H1 (cell line): ENCODE measurements around the gene MYBPC2. TPM values are rescaled to one million over a fixed set of nuclear protein-coding genes. Genes with fewer than 3 reads are reported as not detected.

Experiments
- CTCF ChIA-PET: fragments of 300-600 bp; sonication (Branson Sonifier 250); formaldehyde crosslinking; loops from one replicate; lab custom pipeline; 2021; ENCODE audit not compliant: partially characterized antibody; lab: Charles Lee
- POLR2A ChIA-PET: fragments of 300-600 bp; sonication (Branson Sonifier 250); formaldehyde crosslinking; loops from one replicate; lab custom pipeline; 2021; ENCODE audit warnings: inconsistent platforms; ENCODE audit not compliant: partially characterized antibody; lab: Charles Lee
- DNase-seq, 2 experiments: peaks; one replicate each; pipeline versions ENCODE4 v3.0.0 to v3.0.0-alpha.2; 2010 to 2022; ENCODE audit warnings: low spot score in 2 of 2, low read depth in 1 of 2, mixed read lengths in 1 of 2
- FAIRE-seq: peaks from 2 replicates; lab custom pipeline; 2011; peaks lifted over from hg19 to GRCh38; lab: Jason Lieb, UNC
- H2AFZ ChIP-seq: 2 replicates; pipeline ENCODE4 v1.8.1; 2012; ENCODE audit warnings: low read length, inconsistent platforms
- H2AK5ac ChIP-seq: 2 replicates; pipeline ENCODE4 v1.6.1; 2013; ENCODE audit warnings: low read depth, low read length
- H2BK120ac ChIP-seq: replicated peaks from 2 replicates; pipeline ENCODE3; 2013; ENCODE audit warnings: low read depth, low read length, inconsistent platforms
- H2BK12ac ChIP-seq: 2 replicates; pipeline ENCODE4 v1.6.1; 2013; ENCODE audit warnings: low read depth, low read length
- H2BK15ac ChIP-seq: 2 replicates; pipeline ENCODE4 v1.6.1; 2013; ENCODE audit warnings: low read length
- H2BK20ac ChIP-seq: 2 replicates; pipeline ENCODE4 v1.6.1; 2013; ENCODE audit warnings: low read length
- H2BK5ac ChIP-seq: 2 replicates; pipeline ENCODE4 v1.6.1; 2013; ENCODE audit warnings: low read depth, low read length
- H3K14ac ChIP-seq: 2 replicates; pipeline ENCODE4 v1.6.1; 2013; ENCODE audit warnings: inconsistent platforms; ENCODE audit not compliant: insufficient read length
- H3K18ac ChIP-seq: 2 replicates; pipeline ENCODE4 v1.6.1; 2013; ENCODE audit warnings: low read length; ENCODE audit errors: extremely low read depth
- H3K23ac ChIP-seq: 2 replicates; pipeline ENCODE4 v1.6.1; 2013; ENCODE audit warnings: inconsistent platforms; ENCODE audit not compliant: insufficient read length
- H3K23me2 ChIP-seq: 2 replicates; pipeline ENCODE4 v1.6.1; 2013; ENCODE audit warnings: low read depth, low read length
- H3K27ac ChIP-seq: 2 replicates; pipeline ENCODE4 v1.6.1; 2011; ENCODE audit warnings: low read depth, low read length, inconsistent platforms
- H3K27me3 ChIP-seq, 4 experiments: replicated peaks in 1 of 4; 1 replicate in 1 of 4; 2 replicates in 3 of 4; pipeline versions ENCODE4 v1.6.1 to v1.8.1; 2011 to 2013; ENCODE audit warnings: low read length in 3 of 4, mild to moderate bottlenecking in 3 of 4, inconsistent platforms in 2 of 4, mixed read lengths in 2 of 4, moderate library complexity in 1 of 4; ENCODE audit not compliant: control insufficient read depth in 3 of 4, insufficient read depth in 3 of 4; ENCODE audit errors: extremely low read depth in 1 of 4
- H3K36me3 ChIP-seq, 4 experiments: 2 replicates each; pipeline versions ENCODE4 v1.6.1 to v1.8.1; 2011 to 2013; ENCODE audit warnings: mild to moderate bottlenecking in 4 of 4, low read length in 3 of 4, moderate library complexity in 2 of 4, control low read depth in 1 of 4, inconsistent platforms in 1 of 4; ENCODE audit not compliant: insufficient read depth in 4 of 4, control insufficient read depth in 2 of 4
- H3K4ac ChIP-seq: replicated peaks from 2 replicates; pipeline ENCODE3; 2013; ENCODE audit warnings: low read length, low read depth, mixed read lengths, inconsistent platforms; ENCODE audit not compliant: insufficient read length
- H3K4me1 ChIP-seq, 4 experiments: replicated peaks in 1 of 4; 1 replicate in 1 of 4; 2 replicates in 3 of 4; pipeline versions ENCODE4 v1.6.1 to v1.8.1; 2011 to 2013; ENCODE audit warnings: low read length in 3 of 4, inconsistent platforms in 2 of 4, mixed read lengths in 1 of 4; ENCODE audit not compliant: insufficient read depth in 4 of 4, control insufficient read depth in 3 of 4
- H3K4me2 ChIP-seq, 2 experiments: 2 replicates each; pipeline versions ENCODE4 v1.6.1 to v1.8.1; 2011 to 2013; ENCODE audit warnings: low read depth in 2 of 2, low read length in 2 of 2, control low read depth in 1 of 2, inconsistent platforms in 1 of 2, mild to moderate bottlenecking in 1 of 2; ENCODE audit not compliant: insufficient read depth in 1 of 2
- H3K4me3 ChIP-seq, 4 experiments: fragments of 200-600, 300-600 bp in 1 of 4; sonication (generic), shearing (Covaris generic), sonication (Bioruptor Twin) in 1 of 4; 2 replicates each; pipeline versions ENCODE4 v1.5.1 to v1.8.1; 2011 to 2016; ENCODE audit warnings: low read length in 4 of 4, low read depth in 3 of 4, control low read depth in 2 of 4, inconsistent platforms in 2 of 4, mild to moderate bottlenecking in 2 of 4, mixed read lengths in 1 of 4, moderate library complexity in 1 of 4; ENCODE audit not compliant: insufficient read depth in 2 of 4; ENCODE audit errors: extremely low read depth in 1 of 4
- H3K56ac ChIP-seq: replicated peaks from 2 replicates; pipeline ENCODE3; 2013; ENCODE audit warnings: low read depth, mild to moderate bottlenecking, mixed read lengths, low read length, inconsistent platforms; ENCODE audit not compliant: insufficient read length
- H3K79me1 ChIP-seq: 2 replicates; pipeline ENCODE4 v1.6.1; 2013; ENCODE audit warnings: low read depth, low read length, control low read depth
- H3K79me2 ChIP-seq, 2 experiments: 2 replicates each; pipeline versions ENCODE4 v1.6.1 to v1.8.1; 2012 to 2013; ENCODE audit warnings: low read length in 2 of 2, mild to moderate bottlenecking in 2 of 2, inconsistent platforms in 1 of 2; ENCODE audit not compliant: insufficient read depth in 2 of 2, control insufficient read depth in 1 of 2
- H3K9ac ChIP-seq, 4 experiments: replicated peaks in 1 of 4; 1 replicate in 1 of 4; 2 replicates in 3 of 4; pipeline versions ENCODE4 v1.6.1 to v1.8.1; 2011 to 2013; ENCODE audit warnings: low read depth in 3 of 4, low read length in 3 of 4, control low read depth in 2 of 4, mild to moderate bottlenecking in 2 of 4, moderate library complexity in 2 of 4, inconsistent platforms in 1 of 4; ENCODE audit errors: extremely low read depth in 1 of 4
- H3K9me3 ChIP-seq, 2 experiments: 2 replicates each; pipeline versions ENCODE4 v1.6.1 to v1.8.1; 2012 to 2013; ENCODE audit warnings: mild to moderate bottlenecking in 2 of 2, moderate library complexity in 2 of 2, control low read depth in 1 of 2, inconsistent platforms in 1 of 2, low read depth in 1 of 2, low read length in 1 of 2, mixed read lengths in 1 of 2; ENCODE audit not compliant: insufficient read depth in 2 of 2
- H4K20me1 ChIP-seq, 2 experiments: replicated peaks in 1 of 2; 2 replicates each; pipeline versions ENCODE3 to v1.8.1; 2011 to 2013; ENCODE audit warnings: inconsistent platforms in 2 of 2, low read length in 2 of 2, mild to moderate bottlenecking in 1 of 2; ENCODE audit not compliant: insufficient read depth in 2 of 2, control insufficient read depth in 1 of 2
- H4K5ac ChIP-seq: 2 replicates; pipeline ENCODE4 v1.6.1; 2013; ENCODE audit warnings: low read length, low read depth, mixed read lengths, inconsistent platforms; ENCODE audit not compliant: insufficient read length
- H4K8ac ChIP-seq: 2 replicates; pipeline ENCODE4 v1.8.0; 2013; ENCODE audit warnings: mild to moderate bottlenecking, moderate library complexity, low read length, inconsistent platforms; ENCODE audit not compliant: insufficient read depth; ENCODE audit errors: extremely low read depth
- H4K91ac ChIP-seq: replicated peaks from 2 replicates; pipeline ENCODE3; 2013; ENCODE audit warnings: low read length, mixed read lengths, inconsistent platforms; ENCODE audit not compliant: insufficient read length
- ASH2L ChIP-seq: fragments of 200-600, 300-600 bp; sonication (generic); IDR thresholded peaks from one replicate; pipeline ENCODE4 v1.7.1; 2017; ENCODE audit warnings: low read length
- CREB1 ChIP-seq: IDR thresholded peaks from 2 replicates; pipeline ENCODE4 v1.6.1; 2012; ENCODE audit warnings: inconsistent platforms
- CTBP2 ChIP-seq: IDR thresholded peaks from 2 replicates; pipeline ENCODE4 v1.7.0; 2011; ENCODE audit warnings: borderline replicate concordance, mild to moderate bottlenecking, moderate library complexity, mixed read lengths, low read length; ENCODE audit not compliant: insufficient read depth, insufficient read length
- GTF2F1 ChIP-seq: IDR thresholded peaks from 2 replicates; pipeline ENCODE4 v1.6.1; 2012; ENCODE audit warnings: low read depth, low read length, improper control_type of control experiment, borderline replicate concordance
- JUN ChIP-seq: IDR thresholded peaks from 2 replicates; pipeline ENCODE4 v1.6.1; 2011; ENCODE audit warnings: low read depth, mild to moderate bottlenecking, improper control_type of control experiment, low read length
- NRF1 ChIP-seq: IDR thresholded peaks from 2 replicates; pipeline ENCODE4 v1.6.1; 2011; ENCODE audit warnings: mild to moderate bottlenecking, low read depth, low read length, improper control_type of control experiment
- SAP30 ChIP-seq: fragments of 300-600 bp; sonication (generic); IDR thresholded peaks from 2 replicates; pipeline ENCODE4 v1.7.1; 2012; ENCODE audit warnings: low read length, moderate library complexity, mild to moderate bottlenecking, inconsistent platforms; ENCODE audit not compliant: insufficient read depth, insufficient replicate concordance
- TAF1 ChIP-seq: IDR thresholded peaks from 2 replicates; pipeline ENCODE4 v1.6.1; 2011; ENCODE audit warnings: mild to moderate bottlenecking, low read depth, low read length
- TAF7 ChIP-seq: optimal IDR thresholded peaks from 2 replicates; pipeline ENCODE3; 2011; ENCODE audit warnings: low read depth, mild to moderate bottlenecking, inconsistent platforms, low read length, moderate library complexity, borderline replicate concordance
- TEAD4 ChIP-seq: IDR thresholded peaks from 2 replicates; pipeline ENCODE4 v1.6.1; 2012; ENCODE audit warnings: low read depth, low read length, inconsistent platforms, mixed read lengths
- WGBS, 2 experiments: shearing (Covaris generic) in 1 of 2; methylation state at CpG; one replicate each; pipeline versions ENCODE4 v1.1.6 to v1.1.7; 2013 to 2015; ENCODE audit warnings: low lambda C conversion rate in 2 of 2, mixed read lengths in 2 of 2, inconsistent platforms in 1 of 2, low coverage in 1 of 2, missing lambda C conversion rate in 1 of 2; ENCODE audit not compliant: insufficient replicate concordance in 2 of 2, insufficient coverage in 1 of 2, insufficient read length in 1 of 2; ENCODE audit errors: extremely low coverage in 1 of 2, missing lambda C conversion rate in 1 of 2; 5-methylcytosine and 5-hydroxymethylcytosine counted together
- polyA plus RNA-seq, 7 experiments: library from polyadenylated mRNA; depleted of rRNA in 3 of 7; stranded (reverse) in 5 of 7; unstranded in 2 of 7; fragments of >200 nt in 5 of 7; fragments of 200-250 nt in 2 of 7; gene quantifications; 1 replicate in 5 of 7; 2 replicates in 1 of 7; 4 replicates in 1 of 7; pipeline versions ENCODE4 v1.2.1 to v1.2.3, GENCODE V29; 2011 to 2013; ENCODE audit warnings: missing spikeins in 2 of 7, mixed read lengths in 2 of 7
- total RNA-seq: library from RNA; stranded (reverse); fragmentation: NEBNext Ultra II Directional; extraction: Animal tissue kit (Norgen Biotek cat#: 25700); gene quantifications from 2 replicates; pipeline ENCODE4 v1.2.1, GENCODE V29; 2021
- TF ChIP-seq, protein P1 (sequence below): IDR thresholded peaks from 2 replicates; pipeline ENCODE4 v1.6.1; 2012; ENCODE audit warnings: inconsistent platforms

MYBPC2 gene
- total and polyA plus RNA-seq, 2 of the 8 experiments (the other 6 are each of a cell fraction or from before 2014, with no cell fraction given), result 1.8 to 3.1 TPM

- Histone ChIP-seq H3K79me1 (no peaks in the 10 kb centered on the region), H3K4me3 (peak overlapping the region in 1 of 4 experiments; percentile 62; a peak in 2 of 8 replicates), H3K9ac (no peak overlapping the region), H3K14ac (no peak overlapping the region), H4K8ac (peak overlapping the region; percentile 43), H4K5ac (no peak overlapping the region), H2AK5ac (no peak overlapping the region), H2BK5ac (no peak overlapping the region), H3K56ac (no peak overlapping the region), H4K20me1 (peaks cover 1 to 3% of the 10 kb centered on the region in 2 experiments), H3K36me3 (peaks cover 0 to under 1% (median 0%) of the 10 kb centered on the region in 4 experiments; a peak in 1 of 8 replicates), H3K18ac (no peak overlapping the region), H3K27ac (no peak overlapping the region), H2AFZ (no peak overlapping the region), H2BK120ac (no peak overlapping the region), H2BK12ac (no peak overlapping the region), H3K23me2 (no peaks in the 10 kb centered on the region; the same call in 1 of the 2 replicates), H3K4me2 (peak overlapping the region; percentile 57 to 66; a peak in 1 of 4 replicates), H4K91ac (no peak overlapping the region), H3K4ac (no peak overlapping the region), H3K9me3 (no peaks in the 10 kb centered on the region), H3K79me2 (no peaks in the 10 kb centered on the region), H3K4me1 (peaks cover 0 to 6% (median 4%) of the 10 kb centered on the region in 4 experiments; a peak in 4 of 7 replicates), H2BK15ac (no peak overlapping the region), H2BK20ac (no peak overlapping the region), H3K27me3 (peaks cover 0 to 24% (median 14%) of the 10 kb centered on the region in 4 experiments; a peak in 6 of 7 replicates), H3K23ac (no peak overlapping the region)
- WGBS, 2 experiments, result 91% methylated on average over 35 of the region's 36 CpGs; no CpG with 5 or more reads in 1 of the 2 experiments
- no peak for FAIRE-seq
- ChIA-PET CTCF (interaction anchor here (0.6 to 19.3 kb wide), 6 partner anchors 12 to 170 kb away, joined by 3 to 206 read pairs (median 4); no protein-coding TSS in a partner anchor), POLR2A (interaction anchor here (0.9 to 1.6 kb wide), 7 partner anchors 17 to 292 kb away, joined by 3 to 8 read pairs (median 3); no protein-coding TSS in a partner anchor)
- no peak for DNase-seq
- TF ChIP-seq, protein P1, sequence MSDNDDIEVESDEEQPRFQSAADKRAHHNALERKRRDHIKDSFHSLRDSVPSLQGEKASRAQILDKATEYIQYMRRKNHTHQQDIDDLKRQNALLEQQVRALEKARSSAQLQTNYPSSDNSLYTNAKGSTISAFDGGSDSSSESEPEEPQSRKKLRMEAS, result no peak
- TF ChIP-seq NRF1 (no peak), CTBP2 (no peak), ASH2L (no peak), TAF7 (no peak), GTF2F1 (no peak), SAP30 (no peak), TAF1 (no peak), CREB1 (no peak), TEAD4 (no peak), JUN (no peak)
Measured at GRCh38 chr19:50512112-50512998, 79.7 kb downstream of the MYBPC2 start.
